ENCODE measurements around the gene ADGRA3.
"Not testable (repeated sequence)": the region's sequence is repeated elsewhere in the genome, so short reads cannot be mapped to it uniquely, and the experiment has no call there.

Gene ADGRA3

DNA sequence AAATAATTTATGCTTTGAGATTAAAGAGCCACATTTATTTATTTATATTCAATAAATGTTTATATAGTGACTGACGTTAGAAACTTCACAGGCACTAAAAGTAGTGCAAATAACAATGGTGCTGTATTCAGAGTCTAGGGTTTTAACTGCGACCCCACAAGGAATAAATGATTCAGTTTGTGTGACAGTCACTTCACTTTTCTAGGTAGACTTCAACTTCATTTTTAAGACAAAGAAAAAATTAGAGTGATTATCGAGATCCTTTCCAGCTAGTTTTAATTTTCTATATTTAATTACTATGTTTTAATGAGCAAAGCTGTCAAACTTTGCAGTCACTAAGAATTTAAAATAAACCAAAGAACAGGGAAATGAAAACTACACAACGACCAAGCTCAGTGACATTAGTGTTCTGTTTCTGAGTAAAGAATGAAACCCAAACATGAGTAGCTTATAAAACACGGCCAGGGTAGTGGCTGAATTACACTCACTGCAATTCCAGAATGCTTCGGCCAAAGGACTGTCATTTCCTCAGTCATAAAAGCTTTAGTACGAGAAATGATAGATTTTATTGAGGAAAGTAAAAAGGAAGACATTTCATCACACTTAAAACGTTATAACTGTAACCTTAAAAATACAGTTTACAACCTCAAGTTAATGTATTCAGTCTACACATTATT lies 38.6 kb downstream of the ADGRA3 start:
- DNase-seq: no peak

DNA sequence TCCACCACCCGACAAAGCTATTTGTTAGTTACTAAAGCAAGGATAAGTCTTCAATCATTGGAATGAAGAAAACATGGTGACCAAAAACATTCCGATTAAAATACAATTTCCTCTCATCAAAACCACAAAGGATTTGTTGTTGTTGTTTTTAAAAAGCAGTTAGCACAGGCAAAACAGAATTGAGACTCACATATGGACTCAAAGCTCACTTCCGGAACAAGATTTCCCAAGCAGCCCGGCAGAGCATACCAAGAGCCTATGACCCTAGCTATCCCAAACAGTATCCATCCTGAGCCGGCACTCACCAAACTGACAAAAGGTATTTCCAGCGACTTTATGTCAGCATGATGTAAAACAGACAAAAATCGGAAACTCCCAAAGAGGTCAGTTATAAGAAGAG lies 39.9 kb downstream of the ADGRA3 start:
- DNase-seq: no peak

DNA sequence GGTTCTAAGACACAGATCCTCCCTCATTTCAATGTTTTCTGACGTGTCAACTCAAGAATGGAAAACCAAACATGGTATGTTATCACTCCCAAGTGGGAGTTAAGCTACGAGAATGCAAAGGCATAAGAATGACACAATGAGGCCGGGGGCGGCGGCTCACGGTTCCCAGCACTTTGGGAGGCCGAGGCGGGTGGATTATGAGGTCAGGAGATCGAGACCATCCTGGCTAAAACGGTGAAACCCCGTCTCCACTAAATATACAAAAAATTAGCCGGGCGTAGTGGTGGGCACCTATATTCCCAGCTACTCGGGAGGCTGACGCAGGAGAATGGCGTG lies 40.6 kb downstream of the ADGRA3 start:
- DNase-seq: not testable (repeated sequence)

DNA sequence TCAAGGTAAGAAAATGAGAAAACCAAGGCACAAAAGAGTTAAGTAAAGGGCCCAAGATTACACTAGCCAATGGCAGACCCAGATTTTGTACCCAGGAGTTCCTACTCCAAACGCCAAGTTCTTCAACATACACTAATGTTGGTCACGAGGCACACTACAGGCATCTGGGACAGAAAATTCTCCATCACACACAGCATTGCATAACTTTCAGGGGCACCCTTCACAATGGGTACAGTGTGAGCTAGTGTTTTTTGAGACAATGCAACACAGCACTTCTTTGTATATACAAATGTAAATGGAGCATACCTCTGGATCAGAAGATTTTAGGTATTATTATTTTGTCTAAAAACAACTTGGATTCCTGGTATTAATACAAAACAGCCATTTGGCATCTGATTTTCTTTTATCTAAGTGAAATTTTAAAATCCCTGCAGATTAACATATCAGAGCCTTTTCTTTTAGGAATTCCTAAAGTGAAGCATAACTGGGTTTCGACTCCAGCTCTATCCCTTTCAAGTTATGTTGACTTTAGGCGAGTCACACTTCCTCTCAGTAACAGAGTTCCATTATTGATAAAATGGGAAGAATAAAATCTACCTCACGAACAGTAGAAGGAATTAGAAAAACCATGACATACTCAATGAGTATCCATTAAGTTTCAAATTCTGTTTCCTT lies 41.1 kb downstream of the ADGRA3 start:
- no peak for DNase-seq

DNA sequence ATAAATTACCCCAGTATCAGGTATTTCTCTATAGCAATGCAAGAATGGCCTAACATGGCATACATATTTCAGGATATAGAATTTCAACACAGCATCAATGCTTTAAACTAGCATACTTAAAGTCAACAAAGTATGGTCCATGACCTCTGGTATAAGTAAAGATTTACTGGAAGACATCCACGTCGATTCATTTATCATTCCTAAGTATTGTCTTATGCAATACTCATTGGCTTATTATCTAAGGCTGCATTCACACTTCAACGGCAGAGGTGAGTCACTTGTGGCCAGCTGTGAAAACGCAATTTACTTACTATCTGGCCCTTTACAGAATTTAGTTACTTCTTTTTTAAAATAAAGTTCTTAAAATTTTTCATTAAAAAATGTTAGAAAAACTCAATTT lies 42.6 kb downstream of the ADGRA3 start:
- no peak for DNase-seq

DNA sequence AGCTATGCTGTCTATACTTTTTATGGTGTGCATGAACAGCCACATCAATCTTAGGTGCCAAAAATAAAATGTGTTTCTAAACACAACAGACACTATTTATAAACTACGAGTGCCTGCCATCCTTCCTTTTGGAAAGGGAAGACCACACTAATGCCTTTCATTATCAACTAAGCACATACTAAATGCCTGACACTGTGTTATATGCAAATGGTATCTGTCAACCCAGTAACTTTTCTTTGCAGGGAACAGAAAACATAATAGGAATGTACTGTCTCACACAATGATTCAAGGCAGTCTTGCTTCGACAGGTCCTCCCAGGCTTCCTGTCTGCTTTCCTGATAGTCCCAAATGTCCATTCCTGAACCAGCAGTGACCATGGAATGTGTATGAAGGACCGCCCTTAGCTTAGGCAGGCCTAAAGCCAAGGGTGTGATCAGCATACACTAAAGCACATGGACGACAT lies 43.8 kb downstream of the ADGRA3 start:
- no peak for DNase-seq

DNA sequence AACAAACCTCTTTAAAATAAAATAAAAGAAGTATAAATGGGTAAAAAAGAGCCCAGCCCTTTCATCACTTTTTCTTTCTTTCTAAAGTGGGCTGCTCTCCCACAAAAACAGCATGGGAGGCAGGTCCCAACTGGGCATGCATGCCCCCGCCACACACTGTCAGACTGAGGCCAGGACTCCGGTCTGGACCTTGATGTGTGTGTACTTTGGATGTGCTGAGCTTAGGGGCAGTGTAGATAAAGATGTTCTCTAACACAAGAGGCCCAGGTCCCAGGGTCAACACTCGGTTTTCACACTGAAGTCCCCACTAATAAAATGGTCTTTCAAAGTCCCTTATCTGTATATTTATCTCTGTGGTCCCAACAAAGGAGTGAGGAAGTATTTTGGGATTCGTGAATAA lies 44.4 kb downstream of the ADGRA3 start:
- no peak for DNase-seq

DNA sequence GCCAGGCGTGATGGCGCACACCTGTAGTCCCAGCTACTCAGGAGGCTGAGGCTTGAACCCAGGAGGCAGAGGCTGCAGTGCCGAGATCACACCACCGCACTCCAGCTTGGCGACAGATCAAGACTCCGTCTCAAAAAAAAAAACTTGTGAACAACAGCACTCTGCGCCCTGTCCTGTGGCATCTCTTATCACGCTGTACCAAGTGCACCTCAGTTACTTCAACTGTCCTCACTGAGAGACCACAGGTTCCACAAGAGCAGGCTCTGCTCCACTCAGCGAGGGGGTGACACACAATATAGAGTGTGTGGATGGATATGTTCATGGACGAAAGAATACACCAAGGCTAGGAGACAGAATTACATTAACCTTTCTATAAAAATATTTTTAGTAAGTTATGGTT lies 49.3 kb downstream of the ADGRA3 start:
- no peak for DNase-seq

DNA sequence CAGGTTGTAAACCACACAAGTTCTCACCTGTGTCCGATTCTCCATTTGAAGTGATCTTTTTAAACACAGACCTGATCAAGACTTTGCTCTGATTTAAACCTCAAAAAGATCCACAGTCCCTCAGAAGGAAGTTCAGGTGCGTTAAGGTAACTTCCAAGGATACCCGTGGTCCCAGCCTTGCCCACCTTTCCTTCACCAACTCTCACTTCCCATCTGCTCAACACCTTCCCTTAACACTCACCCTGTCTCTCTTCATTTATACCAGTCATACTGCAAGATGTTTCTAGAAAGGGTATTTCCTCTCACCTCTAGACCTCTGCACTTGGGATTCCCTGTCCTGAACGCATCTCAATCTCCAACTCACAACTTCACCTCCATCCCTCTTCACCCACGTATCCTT lies 49.9 kb downstream of the ADGRA3 start:
- no peak for DNase-seq

DNA sequence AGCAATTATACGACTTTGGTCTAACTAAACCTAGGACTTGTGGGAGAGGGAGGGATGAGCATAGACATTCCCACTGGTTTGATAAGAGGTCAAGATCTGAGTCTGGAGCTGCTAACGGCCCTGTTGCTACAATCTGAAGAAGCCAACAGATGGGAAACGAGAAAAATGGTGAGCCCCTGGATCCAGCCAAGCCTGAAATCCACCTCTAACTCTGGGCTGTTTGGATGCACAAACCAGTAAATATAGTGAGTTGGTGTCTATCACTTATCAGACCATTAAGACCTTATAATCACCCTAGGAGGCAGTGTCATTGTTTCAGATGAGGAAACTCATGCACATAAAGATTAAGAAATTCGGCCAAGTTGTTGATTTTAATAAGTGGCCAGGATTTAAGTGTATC lies 50.5 kb downstream of the ADGRA3 start:
- no peak for DNase-seq

DNA sequence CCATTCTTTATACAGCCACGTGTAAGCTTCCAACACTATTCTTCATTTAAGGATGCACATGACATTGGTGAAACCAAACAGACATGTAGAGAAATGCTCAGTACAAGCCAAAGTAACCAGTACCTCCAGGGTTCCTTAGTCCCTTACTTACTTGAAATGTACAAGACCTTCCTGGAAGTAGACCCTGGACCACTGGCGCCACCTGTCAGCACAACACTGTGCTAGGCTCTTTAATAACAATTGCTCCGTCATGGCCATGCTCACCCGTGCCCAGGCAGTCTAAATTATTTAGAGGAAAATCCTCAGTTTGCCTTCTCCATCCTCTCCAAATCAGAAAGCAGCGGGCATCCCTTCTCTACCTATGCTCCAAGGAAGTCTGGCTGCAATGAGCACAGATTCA lies 52.7 kb downstream of the ADGRA3 start:
- no peak for DNase-seq

DNA sequence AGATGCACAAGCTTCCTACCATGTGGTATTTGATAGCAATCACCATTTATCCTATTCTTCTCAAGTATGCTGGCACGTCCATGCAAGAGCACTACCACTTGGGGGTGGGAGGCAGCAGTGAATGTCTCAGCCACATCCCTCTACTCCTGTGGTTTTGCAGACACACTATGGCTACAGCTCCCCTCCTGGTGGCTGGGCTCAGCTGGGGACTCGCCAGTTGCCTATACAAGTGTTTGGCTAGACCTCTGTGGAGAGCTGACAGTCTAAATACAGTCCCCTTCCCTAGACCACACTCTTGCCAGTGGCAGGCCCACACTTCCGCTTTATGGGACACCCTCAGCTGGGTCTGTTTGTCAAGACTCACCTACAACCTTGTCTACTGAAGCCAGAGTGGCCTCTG lies 53.2 kb downstream of the ADGRA3 start:
- no peak for DNase-seq

DNA sequence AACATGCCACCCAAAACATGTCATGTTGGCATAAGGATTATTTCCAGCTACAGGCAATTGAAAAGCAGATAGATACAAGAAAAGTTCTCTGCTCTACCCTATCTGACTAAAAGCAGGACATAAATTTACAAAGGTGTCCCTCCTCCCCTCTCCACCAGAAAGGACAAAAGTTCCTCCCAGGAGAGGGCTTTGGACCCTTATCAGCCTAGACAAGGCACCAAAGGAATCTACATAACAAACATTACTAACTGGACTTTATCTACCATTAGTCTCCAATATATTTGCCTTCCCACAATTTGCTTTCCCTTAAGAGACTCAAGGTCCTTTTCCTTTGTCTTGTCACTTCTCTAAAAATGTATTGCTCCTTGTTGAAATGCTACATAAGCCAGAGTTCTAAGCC lies 55.6 kb downstream of the ADGRA3 start:
- no peak for DNase-seq

DNA sequence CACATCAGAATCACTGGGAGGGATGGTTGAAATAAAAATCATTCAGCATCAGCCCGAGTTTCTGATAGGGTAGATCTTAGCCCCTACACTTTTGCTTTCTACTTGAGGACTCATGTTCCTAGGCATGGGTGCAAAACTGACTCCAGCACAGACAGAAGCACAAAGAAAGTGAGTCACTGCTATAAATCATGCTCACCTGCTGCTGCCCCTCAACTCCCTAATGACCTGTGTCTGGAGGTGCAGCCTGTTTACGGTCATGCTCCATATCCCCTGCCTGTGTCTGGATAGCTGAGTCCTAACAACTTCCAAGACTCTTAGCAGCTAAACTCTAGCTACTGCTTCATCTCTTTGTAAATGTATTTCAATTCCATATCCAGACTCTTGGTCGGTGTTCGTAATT lies 57.8 kb downstream of the ADGRA3 start:
- DNase-seq: no peak

DNA sequence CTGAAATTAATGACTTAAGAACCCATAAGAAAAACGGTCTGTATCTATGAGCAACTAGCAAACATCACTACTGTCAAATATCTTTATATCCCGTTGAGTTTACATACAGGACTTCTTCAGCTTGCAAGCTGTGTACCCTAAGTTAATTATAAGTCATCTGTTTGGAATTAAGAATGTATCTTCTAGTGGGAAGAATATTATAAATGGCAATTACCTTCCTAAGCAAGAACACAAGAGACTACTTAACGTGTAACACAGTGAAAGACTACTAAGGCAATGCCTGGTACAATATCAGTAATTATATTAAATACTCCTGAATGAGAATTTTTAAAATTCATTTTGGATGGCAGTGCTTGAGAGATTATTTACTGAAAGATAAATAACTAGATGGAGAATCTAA lies 58.5 kb downstream of the ADGRA3 start:
- DNase-seq: no peak

DNA sequence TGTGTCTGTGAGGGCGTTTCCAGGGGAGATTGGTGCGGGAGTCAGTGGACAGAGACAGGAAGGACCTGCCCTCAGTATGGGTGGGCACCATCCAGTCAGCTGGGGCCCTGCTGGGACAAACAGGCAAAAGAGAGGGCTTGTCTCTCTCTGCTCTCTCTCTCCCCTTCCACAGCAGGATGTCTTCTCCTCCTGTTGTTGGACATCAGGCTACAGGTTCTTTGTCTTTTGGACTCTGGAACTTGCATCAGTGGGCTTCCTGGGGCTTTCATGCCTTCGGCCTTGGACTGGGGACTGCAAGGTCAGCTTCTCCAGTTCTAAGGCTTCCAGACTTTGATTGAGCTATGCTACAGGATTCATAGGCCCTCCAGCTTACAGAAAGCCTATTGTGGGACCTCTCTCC lies 59.6 kb downstream of the ADGRA3 start:
- no peak for DNase-seq

DNA sequence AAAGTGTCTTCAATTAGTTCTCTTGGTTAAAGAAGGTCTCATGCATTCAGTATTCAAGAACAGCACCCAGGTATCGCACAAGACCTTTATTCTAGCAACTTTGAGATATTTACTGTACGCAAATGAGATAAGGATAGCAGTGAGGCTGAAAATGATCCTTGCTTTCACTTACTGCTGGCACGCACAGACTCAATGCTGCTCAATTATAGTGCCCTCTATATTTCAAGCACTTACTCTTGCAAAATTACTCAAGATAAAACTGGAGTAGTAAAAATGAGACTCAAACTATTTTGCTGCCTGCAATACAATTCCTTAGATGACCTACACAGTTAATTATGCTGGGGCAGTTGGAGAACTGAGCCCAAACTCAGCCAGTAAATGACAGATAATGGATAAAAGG lies 60.9 kb downstream of the ADGRA3 start:
- DNase-seq: no peak

DNA sequence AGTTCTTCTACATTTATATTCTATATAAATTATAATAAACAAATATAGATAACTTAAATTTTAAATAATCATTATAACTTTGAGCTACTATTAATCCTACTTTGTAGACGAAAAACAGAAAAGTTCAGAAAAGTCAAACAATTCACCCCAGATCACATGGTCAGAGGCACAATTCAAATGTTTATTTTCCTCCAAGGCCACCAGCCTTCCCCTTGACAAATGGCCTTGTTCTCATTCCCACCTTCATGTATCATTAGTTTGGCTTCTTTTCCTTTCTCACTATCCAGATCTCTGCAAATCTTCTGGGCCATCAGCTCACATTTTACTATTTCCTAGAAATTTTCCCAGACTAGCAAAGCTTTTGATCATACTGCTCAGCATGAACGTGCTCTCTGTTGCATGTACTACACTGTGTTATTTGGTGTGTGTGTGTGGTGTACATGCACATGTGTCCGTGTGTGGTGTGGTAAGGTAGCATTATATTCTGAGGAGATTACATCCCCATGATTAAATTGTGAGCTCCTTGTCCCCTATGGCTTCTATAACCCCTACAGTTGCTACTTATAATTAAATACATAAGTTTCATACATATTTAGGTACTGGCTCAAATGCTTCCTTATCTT lies 61.5 kb downstream of the ADGRA3 start:
- no peak for DNase-seq

DNA sequence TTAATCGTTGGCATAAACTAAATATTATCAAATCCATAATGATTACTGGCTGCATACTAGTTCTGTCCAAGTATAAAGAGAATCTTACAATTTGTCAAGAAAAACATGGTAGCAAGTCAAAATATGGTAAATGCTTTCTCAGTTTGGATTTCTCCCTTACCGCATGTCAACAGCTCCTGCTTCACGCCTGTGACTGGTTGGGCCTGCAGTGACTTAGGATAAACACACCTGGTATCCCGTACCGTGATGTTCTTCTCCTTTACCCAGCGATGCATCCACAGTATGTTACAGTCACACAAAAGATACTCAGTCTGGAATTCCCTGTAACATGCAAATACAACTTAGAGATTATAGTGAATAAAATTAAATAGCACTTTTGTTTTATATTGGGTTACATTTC lies 71.1 kb downstream of the ADGRA3 start:
- no peak for DNase-seq

DNA sequence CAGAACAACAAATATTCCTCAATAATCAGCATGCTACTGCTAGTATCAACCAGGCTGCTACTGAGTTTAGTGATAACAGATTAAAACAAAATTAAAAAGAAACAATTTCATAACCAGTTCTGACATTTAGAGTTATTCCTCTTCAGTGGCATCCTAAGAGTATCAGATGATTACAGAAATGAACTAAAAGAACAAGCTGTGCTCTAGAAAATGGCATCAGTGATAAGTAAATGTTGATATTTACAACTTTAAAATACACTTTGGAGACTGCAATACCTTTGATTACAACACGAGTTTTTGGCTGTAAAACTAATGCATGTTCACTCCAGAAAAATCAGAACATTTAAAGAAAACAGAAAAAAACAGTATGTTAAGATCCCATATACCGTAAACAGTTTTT lies 72.9 kb downstream of the ADGRA3 start:
- no peak for DNase-seq

DNA sequence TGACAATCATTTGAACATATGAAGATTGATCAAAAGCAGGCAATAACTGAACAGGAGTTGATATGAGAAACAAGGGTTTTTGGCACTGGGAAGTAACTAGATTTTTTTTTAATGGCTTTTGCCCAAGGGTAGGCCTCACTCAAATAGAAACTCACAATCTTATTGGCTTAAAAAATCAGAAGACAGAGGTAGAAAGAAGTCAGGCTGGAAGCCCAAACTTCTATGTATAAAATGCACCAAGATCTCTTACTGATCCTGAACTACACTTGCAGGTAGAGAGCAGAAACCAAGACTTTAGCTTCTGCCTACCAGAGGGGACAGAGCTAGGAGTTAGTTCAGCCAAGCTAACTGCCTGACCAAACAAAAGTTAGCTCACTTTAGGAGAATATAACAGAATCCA lies 74.9 kb downstream of the ADGRA3 start:
- no peak for DNase-seq

DNA sequence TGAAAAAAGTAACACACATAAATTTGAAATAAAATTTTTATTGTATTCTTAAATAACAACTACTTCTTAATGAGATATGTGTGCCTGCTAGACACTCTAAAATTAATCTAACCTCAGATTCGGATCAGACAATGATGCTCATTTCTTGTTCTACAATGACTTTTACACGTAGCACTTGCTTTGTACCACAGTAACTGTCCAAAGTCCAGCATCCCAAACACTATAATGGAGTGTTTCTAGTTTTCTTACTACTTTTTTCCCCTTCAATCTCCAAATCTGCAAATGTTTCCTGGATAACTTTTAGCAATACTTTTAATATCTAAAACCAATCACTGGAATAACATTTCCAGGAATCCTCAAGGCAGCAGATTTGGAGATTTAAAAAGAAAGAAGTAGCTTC lies 75.9 kb downstream of the ADGRA3 start:
- no peak for DNase-seq

DNA sequence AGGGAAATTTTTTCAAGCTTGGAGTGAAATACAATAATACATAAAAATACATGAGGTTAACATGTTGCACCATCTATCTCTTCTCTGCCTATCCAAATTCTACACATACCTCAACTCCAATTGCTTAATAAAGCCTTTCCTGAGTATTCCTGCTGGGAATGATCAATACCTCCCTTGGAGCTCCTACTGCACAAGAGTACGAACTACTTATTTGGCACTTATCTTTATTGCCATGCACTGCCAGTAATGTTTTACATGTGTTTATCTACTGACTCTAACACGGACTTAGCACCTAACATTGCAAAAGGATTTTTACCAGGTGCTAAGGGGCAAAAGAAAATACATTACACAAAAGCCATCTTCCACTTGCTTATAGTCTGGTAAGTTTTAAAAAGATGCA lies 80.2 kb downstream of the ADGRA3 start:
- DNase-seq: no peak

DNA sequence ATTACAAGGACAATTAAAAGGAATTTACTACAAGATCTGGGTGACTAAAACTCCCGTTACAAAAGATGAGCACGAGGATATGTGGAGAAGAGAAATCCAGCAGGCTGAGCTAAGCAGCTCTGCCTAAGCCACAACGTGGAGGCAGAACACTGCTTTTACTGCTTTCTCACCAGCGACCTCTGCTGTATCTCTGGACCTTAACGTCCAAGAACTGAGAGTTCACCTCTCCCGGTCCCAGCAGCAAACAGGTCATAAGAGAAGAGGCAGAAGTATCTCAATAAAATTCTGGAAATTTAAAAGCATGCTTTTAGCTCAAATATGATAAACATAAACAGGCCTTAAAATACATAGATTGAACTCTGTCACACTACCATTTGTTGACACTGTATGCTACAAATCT lies 81.0 kb downstream of the ADGRA3 start:
- no peak for DNase-seq

DNA sequence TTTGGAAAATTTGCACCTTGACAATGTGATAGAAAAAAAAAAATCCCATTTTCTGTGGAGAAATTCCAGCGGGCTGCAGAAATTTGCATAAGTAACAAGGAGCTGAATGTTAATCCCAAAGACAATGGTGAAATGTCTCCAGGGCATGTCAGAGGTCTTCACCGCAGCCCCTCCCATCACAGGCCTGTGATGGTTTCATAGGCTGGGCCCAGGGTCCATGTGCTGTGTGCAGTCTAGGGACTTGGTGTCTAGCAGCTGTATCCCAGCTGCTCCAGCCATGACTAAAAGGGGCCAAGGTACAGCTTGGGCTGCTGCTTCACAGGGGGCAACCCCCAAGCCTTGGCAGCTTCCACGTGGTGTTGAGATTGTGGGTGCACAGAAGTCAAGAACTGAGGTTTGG lies 85.2 kb downstream of the ADGRA3 start:
- no peak for DNase-seq

Measured in NCI-H446 (cell line).